GM21576 (cell line): Measurements from ENCODE around the gene AIP.
"Not testable (repeated sequence)": the region's sequence is repeated elsewhere in the genome, so short reads cannot be mapped to it uniquely, and the experiment has no call there.

Experiments used
- ATAC-seq: cut with Tn5 transposase; IDR thresholded peaks from one replicate; pipeline ENCODE4 v1.9.1; 2021; ENCODE audit warnings: mild to moderate bottlenecking, moderate library complexity; ENCODE audit not compliant: unreplicated experiment

AIP gene

GRCh38 chr11:67448220-67448609, 34.6 kb upstream of the AIP start:
- no peak for ATAC-seq

- no peak for ATAC-seq
Observed at GRCh38 chr11:67449116-67449844, 33.5 kb upstream of the AIP start.

GRCh38 chr11:67450796-67451657, 31.8 kb upstream of the AIP start:
- ATAC-seq = no peak

GRCh38 chr11:67451658-67451976, 31.2 kb upstream of the AIP start:
- no peak for ATAC-seq

GRCh38 chr11:67452141-67452952, 30.5 kb upstream of the AIP start, which contains the start of gene GPR152:
Gene GPR152 (minus strand): TSS chr11:67452729. CDS start chr11:67452724, 5 bp downstream.
- ATAC-seq = no peak

GRCh38 chr11:67453816-67454732, 28.8 kb upstream of the AIP start:
- no peak for ATAC-seq

- ATAC-seq = no peak
Observed at GRCh38 chr11:67455054-67455453, 27.8 kb upstream of the AIP start, which contains the start of gene CABP4. Gene CABP4 (plus strand): TSS chr11:67455354. CDS start chr11:67455424, 70 bp downstream.

GRCh38 chr11:67456068-67456705, 26.6 kb upstream of the AIP start:
- no peak for ATAC-seq

GRCh38 chr11:67457453-67457852, 25.4 kb upstream of the AIP start:
- no peak for ATAC-seq

- no peak for ATAC-seq
Observed at GRCh38 chr11:67458266-67458665, 24.6 kb upstream of the AIP start.

- no peak for ATAC-seq
Observed at GRCh38 chr11:67463186-67463585, 19.6 kb upstream of the AIP start.

- ATAC-seq = no peak
Observed at GRCh38 chr11:67463680-67464410, 19.0 kb upstream of the AIP start.

GRCh38 chr11:67464411-67465188, 18.2 kb upstream of the AIP start:
- no peak for ATAC-seq

- ATAC-seq = no peak
Observed at GRCh38 chr11:67465189-67465510, 17.7 kb upstream of the AIP start.

GRCh38 chr11:67465530-67465929, 17.3 kb upstream of the AIP start:
- ATAC-seq = not testable (repeated sequence)

- no peak for ATAC-seq
Observed at GRCh38 chr11:67466367-67466766, 16.5 kb upstream of the AIP start.

- ATAC-seq = no peak
Observed at GRCh38 chr11:67466962-67467771, 15.7 kb upstream of the AIP start.

GRCh38 chr11:67468056-67468455, 14.8 kb upstream of the AIP start:
- no peak for ATAC-seq
